Glomerular visceral epithelial cell (primary cell): ENCODE measurements around the gene GPX8.

Source experiments
- DNase-seq: peaks from one replicate; pipeline ENCODE4 v3.0.0-alpha.2; 2016; ENCODE audit errors: extremely low spot score

The GPX8 gene

GRCh38 chr5:55172051-55172899 is 12.3 kb downstream of the GPX8 start:
- DNase-seq = peak; percentile 84

DNA sequence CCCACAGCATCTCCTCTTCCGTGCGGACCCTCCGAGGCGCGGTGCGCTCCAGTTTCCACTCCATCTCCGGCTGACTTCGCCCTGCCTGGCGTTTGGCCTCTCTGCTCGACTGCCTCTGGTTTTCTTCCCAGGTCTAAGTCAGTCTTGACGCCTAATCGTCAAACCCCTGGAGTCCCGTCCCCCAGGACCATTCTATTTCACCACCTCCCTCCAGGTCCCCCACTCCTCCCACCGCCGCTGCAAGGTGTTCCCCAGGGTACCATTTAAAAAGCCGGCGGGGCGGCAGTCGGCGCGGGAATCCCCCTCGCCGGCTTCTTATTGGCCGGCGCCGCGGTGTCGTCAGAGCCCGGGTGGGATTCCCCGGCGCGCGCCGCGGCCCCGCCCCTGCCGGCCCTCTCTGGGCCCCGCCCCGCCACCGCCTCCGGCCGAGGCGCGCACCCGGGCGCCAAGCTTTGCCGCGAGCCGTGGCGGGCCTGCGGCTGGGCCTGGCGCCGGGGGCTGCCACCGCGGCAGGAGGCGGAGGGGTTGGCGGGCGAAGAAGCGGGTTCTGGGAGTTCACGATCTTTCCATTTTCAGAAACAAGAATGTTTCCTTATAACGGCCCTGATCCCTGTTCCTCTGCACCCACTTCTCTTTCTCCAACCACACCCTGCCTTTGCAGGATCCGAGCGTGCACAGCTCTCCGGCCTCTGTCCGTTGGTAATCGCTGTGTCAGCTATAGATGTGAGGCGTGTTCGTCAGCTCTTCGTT is 13.1 kb downstream of the GPX8 start, which contains the start of gene CDC20B:
CDC20B (minus strand) TSS at position 241 of the 750 bp plus-strand sequence; CDS start at position 64, 177 bp downstream.
- peak; percentile 82 for DNase-seq

DNA sequence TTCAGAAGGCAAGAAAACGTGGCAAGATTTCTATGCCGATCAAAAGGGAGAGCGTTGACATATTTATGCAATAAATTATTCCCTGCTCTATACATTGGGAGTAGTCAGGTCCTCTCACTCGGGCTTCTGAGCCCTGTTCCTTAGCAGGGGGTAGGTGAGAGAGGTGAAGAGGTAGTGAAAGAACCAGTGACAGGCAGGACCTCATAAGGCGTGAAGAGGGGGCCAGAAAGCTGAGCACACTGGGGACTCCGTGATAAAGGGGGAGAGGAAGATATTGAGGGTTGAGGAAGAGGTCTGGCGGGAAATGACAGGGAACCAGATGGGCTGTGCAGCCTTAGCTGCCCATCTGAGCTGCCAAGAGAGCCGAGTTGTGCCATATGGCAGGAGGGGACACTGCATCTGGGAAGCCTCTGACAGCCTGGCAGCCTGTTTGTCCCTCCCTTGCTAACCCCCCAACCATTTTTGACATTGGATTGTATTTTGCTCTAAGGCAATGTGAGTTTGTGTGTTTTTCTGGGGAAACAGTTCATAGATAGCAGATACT is 13.8 kb downstream of the GPX8 start:
- DNase-seq = no peak

DNA sequence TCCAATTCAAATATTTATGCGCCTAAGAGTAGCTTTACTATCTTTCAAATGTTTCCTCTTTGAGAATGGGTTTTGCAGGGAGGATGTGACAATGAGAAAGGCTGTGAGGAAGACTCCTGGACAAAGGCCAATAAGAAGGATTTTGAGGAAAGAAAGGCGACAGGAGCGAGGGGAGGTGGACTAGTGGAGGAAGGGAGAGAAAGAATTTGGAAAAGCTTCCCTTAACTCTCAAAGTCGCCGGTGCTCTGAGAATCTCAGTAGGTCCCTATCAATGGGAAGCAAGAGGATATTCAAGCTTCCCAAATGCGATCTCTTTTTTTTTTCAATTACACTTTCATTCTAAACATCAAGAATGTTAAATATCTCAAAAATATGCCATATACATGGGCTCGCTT is 15.8 kb downstream of the GPX8 start:
- DNase-seq = no peak

DNA sequence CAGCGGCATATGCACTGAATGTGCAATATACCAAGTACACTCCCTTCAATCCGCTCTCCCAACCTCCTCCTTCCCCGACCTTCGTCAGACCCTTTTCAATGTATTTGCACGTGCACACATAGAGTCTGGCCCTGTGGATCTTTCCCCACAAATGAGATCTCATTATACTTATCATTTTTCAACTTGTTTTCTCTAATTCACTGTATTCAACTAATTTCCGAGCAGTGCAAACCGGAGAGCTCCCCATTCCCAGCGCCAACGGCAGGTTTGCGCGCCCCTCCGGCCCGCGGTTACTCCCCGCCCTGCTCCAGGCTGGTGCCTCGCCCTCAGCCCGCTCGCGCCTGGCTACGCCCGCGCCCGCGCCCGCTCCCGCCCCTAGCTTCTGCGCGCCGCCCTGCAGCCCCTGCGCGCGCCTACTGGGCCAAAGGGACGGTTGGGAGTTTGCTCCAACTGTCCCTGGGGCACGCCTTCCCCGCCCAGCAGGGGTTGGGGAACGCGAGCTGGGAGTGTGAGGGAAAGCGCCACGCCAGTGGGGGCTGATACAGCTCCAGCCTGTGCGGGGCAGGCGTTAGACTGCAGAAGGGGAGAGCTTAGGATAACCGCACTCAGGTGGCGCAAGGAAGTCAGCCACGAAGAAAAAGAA is 16.3 kb downstream of the GPX8 start:
- peak; percentile 67 for DNase-seq

- no peak for DNase-seq
Measured at GRCh38 chr5:55177078-55177477, 17.1 kb downstream of the GPX8 start.

DNA sequence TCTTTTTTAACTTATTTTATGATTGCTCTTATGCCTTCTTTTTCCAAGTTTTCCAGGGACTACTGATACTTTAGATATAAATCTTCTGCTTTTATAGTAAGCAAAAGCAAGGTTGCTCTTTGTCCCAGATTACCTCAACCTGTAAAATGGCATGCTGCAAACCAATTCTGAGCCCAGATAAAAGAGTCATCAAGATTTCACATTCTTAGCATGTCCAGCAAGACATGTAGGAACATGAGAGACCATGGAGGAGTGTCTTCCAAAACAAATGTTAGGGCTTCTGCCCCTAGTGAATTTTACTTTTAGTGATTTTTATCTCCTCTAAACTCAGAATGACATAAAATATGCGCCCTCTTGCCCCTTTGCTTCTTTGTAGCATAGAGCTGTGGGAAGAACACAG is 20.0 kb downstream of the GPX8 start:
- no peak for DNase-seq

DNA sequence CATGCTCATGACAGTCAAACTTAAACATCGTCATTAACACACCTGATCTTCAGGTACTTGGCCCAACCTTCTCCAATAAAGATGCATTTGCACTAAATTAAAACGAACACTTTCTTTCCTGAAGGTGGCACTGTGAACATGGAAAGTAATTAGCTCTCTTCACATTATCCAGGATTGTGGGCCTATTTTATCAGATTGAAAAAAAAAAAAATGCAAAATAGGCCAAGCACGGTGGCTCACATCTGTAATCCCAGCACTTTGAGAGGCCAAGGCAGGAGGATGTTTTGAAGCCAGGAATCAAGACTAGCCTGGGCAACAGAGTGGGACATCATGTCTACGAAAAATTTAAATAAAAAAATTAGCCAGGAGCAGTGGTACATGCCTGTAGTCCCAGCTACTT is 27.4 kb downstream of the GPX8 start:
- DNase-seq = peak; percentile 16

DNA sequence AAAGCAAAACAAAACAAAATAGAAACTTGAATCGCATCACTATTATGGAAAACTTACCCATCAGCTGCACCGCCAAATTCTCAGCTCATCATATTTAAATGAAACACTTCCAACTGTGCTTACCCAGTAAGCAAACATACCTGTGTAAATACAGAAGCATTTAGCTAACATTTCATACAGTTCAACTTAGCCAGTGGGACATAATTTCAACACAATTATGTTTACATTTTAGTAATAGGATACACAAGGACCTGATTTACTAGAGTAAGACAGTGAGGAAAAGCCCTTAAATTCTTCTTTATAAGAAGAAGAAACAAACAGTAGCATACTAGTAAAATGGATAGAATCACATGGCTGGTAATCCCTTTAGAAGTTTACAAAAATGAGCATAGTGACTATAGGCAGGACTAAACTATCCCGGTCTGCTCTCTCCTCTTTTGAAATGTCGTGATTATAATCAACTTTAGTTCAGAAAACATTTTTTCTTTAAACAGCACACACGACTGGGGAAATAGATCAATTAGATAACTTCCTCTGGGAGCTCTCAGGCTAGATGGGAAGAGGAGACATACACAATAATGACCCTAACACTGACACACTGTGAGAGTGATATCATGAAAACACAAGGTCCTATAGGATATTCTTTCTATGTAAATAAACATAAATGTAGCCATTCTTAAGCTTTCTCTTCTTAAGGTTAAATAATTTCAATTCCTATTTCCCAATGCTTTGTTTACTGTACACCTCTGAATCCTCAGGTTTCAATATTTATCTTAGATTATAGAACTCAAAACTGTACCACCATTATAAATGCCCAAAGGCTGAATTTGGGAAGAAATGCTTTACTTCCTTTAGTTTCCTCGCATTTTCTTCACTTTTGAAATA is 28.9 kb downstream of the GPX8 start:
- DNase-seq = no peak

- no peak for DNase-seq
Measured at GRCh38 chr5:55191165-55191564, 31.2 kb downstream of the GPX8 start.

DNA sequence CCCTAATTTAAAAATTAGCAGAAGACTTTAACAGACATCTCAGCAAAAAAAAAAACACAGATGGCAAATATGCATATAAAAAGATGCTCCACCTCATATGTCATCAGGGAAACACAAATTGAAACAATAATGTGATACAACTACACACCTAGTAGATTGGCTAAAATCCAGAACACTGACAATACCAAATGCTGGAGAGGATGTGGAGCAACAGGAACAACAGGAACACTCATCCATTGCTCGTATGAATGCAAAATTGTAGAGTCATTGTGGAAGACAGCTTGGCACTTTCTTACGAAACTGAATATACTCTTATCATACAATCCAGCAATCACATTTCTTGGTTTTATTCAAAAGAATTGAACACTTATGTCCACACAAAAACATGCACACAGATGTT is 45.0 kb downstream of the GPX8 start:
- no peak for DNase-seq

- DNase-seq = no peak
Measured at GRCh38 chr5:55211184-55211874, 51.4 kb downstream of the GPX8 start.
